ENCODE measurements around the gene MVK.

The MVK gene

GRCh38 chr12:109567967-109568366 is 5.6 kb upstream of the MVK start:
- DNase-seq = no peak

DNA sequence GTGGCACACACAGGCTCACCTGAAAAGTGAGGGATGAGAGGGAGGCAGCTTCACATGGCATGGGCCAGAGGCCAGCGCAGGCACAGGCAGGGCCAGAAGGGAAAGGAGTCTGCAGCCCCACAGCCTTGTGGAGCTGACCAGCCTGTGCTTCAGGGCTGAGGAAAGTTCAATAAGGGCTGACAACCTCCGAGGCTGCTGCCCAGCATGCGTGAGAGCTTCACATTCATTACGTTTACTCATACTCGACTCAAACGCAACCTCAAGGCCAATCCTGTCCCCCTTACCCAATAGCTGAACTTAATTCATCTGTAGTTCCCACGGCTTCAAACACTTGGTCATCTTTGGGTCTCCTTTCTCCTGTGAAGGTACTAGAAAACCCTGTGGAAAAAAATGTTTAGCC is 5.1 kb upstream of the MVK start:
- DNase-seq = no peak

DNA sequence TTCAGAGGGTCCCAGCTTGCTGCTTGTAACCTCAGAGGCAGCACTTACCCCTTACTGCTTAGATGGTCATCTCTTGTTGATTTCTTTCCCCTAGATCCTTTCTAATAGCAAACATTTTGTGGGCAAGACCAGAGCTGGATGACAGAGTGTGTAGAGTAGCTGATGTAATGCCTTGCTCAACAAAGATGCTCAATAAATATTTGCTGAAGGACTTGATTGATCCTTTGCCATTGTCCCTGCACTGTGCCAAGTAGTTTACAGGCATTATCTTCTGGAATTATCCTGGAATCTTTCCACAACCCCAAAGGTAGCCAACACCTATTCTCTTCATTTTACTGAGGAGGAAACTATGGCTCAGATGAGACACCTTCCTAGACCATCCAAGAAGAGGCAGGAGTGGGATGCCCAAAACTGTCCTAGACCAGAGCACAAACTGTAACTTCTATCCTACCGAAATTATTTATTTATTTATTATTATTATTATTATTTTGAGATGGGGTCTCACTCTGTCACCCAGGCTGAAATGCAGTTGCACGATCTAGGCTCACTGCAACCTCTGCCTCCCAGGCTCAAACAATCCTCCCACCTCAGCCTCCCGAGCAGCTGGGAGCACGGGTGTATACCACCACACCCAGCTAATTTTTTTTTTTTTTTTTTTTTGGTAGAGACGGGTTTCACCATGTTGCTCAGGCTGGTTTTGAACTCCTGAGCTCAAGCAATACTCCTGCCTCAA is 1.7 kb upstream of the MVK start:
- DNase-seq = no peak

GRCh38 chr12:109572506-109572845 is 1.1 kb upstream of the MVK start:
- DNase-seq = no peak

DNA sequence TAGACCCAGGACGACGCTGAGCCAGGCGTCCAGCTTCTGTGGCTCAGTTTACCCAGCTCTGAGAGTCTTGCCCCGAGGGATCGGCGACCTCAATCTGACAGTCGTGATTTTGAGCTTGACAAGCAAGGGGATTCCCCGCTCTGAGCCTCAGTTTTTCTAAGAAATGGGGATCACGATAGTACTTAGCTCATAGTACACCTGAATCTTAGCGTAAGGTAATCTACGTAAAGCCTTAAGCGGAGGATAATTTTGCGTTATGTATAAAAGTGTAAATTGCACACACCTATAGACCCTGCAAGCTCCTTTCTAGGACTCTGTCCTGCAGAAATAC is 285 bp downstream of the MVK start:
- no peak for DNase-seq

- DNase-seq = no peak
These were observed 2.1 kb downstream of the MVK start for GRCh38 chr12:109575683-109576082.

- DNase-seq = no peak
These were observed 3.7 kb downstream of the MVK start for GRCh38 chr12:109577311-109577710.

- DNase-seq = no peak
These were observed 4.8 kb downstream of the MVK start for GRCh38 chr12:109578330-109578927.

DNA sequence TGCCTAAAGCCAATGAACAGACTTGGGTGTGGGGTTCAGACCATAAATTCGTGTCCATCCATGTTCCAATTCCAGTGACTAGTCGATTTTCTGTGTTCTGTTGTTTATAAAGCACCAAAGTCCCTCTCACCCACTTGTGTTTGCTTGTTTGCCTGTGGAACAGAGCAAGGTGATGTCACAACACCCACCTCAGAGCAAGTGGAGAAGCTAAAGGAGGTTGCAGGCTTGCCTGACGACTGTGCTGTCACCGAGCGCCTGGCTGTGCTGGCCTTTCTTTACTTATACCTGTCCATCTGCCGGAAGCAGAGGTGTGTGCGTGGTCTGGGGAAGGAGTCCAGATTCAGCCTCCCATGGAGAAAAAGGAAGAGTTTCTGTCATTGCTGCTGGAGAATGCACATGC is 6.0 kb downstream of the MVK start:
- DNase-seq = no peak

- no peak for DNase-seq
These were observed 6.7 kb downstream of the MVK start for GRCh38 chr12:109580272-109580671.

GRCh38 chr12:109580684-109581333 is 7.2 kb downstream of the MVK start:
- DNase-seq = no peak

DNA sequence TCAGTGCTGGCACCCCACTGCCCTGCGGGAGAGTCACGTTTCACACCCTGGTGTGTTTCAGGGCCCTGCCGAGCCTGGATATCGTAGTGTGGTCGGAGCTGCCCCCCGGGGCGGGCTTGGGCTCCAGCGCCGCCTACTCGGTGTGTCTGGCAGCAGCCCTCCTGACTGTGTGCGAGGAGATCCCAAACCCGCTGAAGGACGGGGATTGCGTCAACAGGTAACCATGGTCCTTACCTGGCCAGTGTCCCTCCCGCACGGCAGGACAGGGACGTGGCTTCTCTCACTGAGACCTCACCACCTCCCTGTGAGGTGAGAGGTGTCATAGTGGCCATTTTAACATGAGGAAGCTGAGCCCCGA is 7.7 kb downstream of the MVK start:
- DNase-seq = no peak

DNA sequence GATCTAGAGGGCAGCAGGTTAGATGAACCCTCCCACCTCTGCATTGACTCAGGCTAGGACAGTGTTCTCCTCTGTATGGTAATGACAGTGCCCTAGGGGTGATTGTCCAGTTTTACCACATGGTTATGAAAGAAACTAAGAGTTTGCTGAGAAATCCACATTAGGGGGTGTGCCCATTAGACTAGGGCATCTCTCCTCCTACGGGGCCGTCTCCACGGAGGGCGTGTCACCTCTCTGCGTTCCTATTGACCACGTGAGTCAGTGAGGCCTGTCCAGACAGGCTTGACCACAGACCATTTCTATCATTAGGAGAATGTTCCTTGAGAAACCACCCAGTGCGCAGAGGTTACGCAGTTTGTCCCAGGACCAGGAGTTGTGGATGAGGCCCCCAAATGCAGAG is 8.3 kb downstream of the MVK start:
- DNase-seq = no peak

- DNase-seq = no peak
These were observed 9.0 kb downstream of the MVK start for GRCh38 chr12:109582636-109583035.

GRCh38 chr12:109583733-109584132 is 10.1 kb downstream of the MVK start:
- DNase-seq = no peak

- no peak for DNase-seq
These were observed 13.0 kb downstream of the MVK start for GRCh38 chr12:109586385-109587296.

DNA sequence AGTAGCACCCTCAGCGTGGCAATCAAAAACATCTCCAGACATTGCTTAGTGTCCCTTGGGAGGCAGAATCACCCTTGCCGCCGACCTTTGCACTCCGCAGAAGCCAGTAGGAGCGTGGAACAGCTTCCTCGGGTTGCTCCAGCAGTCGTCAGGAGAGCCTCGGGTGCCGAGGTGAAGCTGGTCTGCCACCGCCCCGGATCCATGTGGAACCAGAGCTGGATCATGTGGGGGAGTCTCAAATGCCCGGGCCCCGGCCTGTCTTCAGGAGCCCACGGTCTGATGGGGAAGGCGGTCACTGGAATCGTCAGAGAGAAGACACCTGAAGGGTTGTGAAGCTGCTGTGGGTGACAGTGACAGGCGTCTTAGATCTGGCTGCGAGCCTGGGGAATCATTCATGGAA is 14.3 kb downstream of the MVK start:
- DNase-seq = no peak

- no peak for DNase-seq
These were observed 15.1 kb downstream of the MVK start for GRCh38 chr12:109588461-109589239.

DNA sequence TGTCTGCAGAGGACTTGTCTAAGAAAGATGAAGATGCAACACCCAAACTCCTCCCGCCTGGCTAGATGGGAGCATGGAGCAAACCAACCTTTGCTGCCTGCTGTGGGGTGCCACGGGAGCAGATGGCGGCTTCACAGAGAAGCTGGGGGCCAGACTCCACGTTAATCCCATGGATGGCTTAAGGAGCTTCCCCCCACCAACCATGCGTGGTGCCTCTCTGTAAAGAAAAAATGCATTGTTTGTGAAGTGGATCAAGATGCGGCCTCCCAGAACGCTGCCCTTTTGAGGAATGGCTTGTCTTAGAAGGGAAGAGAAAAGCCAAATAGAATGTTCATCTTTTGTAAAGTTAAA is 15.6 kb downstream of the MVK start:
- no peak for DNase-seq

DNA sequence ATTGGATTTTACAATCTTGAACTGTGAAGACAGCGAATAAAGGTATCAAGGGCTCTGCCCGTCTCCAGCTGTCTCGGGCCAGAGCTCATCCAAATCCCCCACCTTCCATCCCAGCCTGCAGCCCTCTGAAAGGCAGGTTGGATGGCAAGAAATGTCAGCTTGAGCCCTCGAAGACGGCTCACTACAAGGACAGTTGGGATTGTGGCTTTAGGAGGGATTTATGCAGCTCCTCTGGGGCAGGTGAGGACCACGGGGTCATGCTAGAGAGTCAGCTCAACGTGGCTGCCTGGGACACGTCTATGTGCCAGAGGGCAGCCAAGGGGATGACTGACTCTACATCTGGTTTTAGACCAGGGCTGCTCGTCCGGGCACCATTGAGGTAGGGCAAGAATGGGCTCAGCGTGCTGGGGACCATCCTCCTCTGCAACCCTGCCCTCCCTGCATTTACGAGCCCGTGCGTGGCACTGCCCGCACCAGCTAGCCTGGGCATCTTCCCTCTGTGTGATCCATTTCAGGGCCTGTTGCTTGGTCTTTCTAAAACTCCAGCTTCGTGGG is 16.2 kb downstream of the MVK start:
- DNase-seq = no peak

GRCh38 chr12:109590566-109590965 is 17.0 kb downstream of the MVK start:
- no peak for DNase-seq

DNA sequence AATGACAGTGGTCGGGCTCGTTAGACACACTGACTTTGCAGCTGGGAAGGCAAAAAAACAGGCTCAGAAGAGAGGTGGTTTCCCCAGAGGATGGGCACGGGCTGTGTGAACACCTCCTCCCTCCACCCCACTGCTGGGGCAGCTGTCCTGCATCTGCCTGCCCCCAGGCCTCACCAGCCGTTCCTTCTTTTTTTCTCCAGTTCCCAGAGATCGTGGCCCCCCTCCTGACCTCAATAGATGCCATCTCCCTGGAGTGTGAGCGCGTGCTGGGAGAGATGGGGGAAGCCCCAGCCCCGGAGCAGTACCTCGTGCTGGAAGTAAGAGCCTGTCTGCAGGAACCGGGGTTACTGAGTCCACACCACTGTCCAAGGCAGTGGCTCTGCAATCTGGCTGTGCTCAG is 17.4 kb downstream of the MVK start:
- no peak for DNase-seq

All from stimulated activated CD4-positive, alpha-beta T cell treated with anti-CD3 and anti-CD28 coated beads, Interleukin-4, amount 100 ng/mL, for 24 hours (primary cell).